ENCODE data around the gene ACTR1B.

- TF ChIP-seq CTCF (IDR thresholded peaks at IDR 0.05) = no peak
- no peak for TF ChIP-seq MAX (IDR thresholded peaks at IDR 0.05; ENCODE audit: low read depth)
- TF ChIP-seq GABPA (IDR thresholded peaks at IDR 0.05; ENCODE audit: low read depth) = no peak
- TF ChIP-seq, protein P1, sequence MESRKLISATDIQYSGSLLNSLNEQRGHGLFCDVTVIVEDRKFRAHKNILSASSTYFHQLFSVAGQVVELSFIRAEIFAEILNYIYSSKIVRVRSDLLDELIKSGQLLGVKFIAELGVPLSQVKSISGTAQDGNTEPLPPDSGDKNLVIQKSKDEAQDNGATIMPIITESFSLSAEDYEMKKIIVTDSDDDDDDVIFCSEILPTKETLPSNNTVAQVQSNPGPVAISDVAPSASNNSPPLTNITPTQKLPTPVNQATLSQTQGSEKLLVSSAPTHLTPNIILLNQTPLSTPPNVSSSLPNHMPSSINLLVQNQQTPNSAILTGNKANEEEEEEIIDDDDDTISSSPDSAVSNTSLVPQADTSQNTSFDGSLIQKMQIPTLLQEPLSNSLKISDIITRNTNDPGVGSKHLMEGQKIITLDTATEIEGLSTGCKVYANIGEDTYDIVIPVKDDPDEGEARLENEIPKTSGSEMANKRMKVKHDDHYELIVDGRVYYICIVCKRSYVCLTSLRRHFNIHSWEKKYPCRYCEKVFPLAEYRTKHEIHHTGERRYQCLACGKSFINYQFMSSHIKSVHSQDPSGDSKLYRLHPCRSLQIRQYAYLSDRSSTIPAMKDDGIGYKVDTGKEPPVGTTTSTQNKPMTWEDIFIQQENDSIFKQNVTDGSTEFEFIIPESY (IDR thresholded peaks at IDR 0.05; ENCODE audit: borderline replicate concordance, low read depth) = no peak
Observed at GRCh38 chr2:97676620-97677019, 12.8 kb upstream of the ACTR1B start.
